Measurements from ENCODE around the gene NUAK1. TPM values are rescaled to one million over a fixed set of nuclear protein-coding genes. Genes with fewer than 3 reads are reported as not detected.
A peak's percentile ranks its signal among the peaks of the same experiment; 100 is the strongest.

The NUAK1 gene
- total RNA-seq, 1 donor = 21.7 TPM

GRCh38 chr12:106064721-106065021 lies 74.1 kb downstream of the NUAK1 start:
- Histone ChIP-seq H3K79me2 (ENCODE audit: insufficient read depth, low read length) (no peaks in the 10 kb centered on the region), H3K36me3 (ENCODE audit: insufficient read depth, low read length) (peaks cover 26% of the 10 kb centered on the region), H3K9me3 (ENCODE audit: low read depth, low read length) (no peaks in the 10 kb centered on the region), H4K20me1 (ENCODE audit: insufficient read depth, low read length) (no peaks in the 10 kb centered on the region), H3K27ac (ENCODE audit: low read depth, low read length) (no peak overlapping the region), H3K27me3 (ENCODE audit: insufficient read depth, low read length) (no peaks in the 10 kb centered on the region), H3K4me3 (ENCODE audit: insufficient read depth, low read length) (no peak overlapping the region), H3K4me2 (ENCODE audit: insufficient read depth, low read length) (no peak overlapping the region), H3K4me1 (ENCODE audit: insufficient read depth, low read length) (no peaks in the 10 kb centered on the region), H2AFZ (ENCODE audit: low read length) (no peak overlapping the region)
- no peak for TF ChIP-seq CTCF (IDR thresholded peaks at IDR 0.05; ENCODE audit: extremely low read depth, low read depth, low read length)
- no peak for DNase-seq (ENCODE audit: insufficient read length, low spot score, missing footprints)

GRCh38 chr12:106063826-106064720 lies 74.7 kb downstream of the NUAK1 start:
- Histone ChIP-seq H3K27me3 (ENCODE audit: insufficient read depth, low read length) (no peaks in the 10 kb centered on the region), H3K4me1 (ENCODE audit: insufficient read depth, low read length) (no peaks in the 10 kb centered on the region), H3K36me3 (ENCODE audit: insufficient read depth, low read length) (peaks cover 20% of the 10 kb centered on the region), H3K4me2 (ENCODE audit: insufficient read depth, low read length) (no peak overlapping the region), H3K9me3 (ENCODE audit: low read depth, low read length) (no peaks in the 10 kb centered on the region), H2AFZ (ENCODE audit: low read length) (no peak overlapping the region), H4K20me1 (ENCODE audit: insufficient read depth, low read length) (no peaks in the 10 kb centered on the region), H3K27ac (ENCODE audit: low read depth, low read length) (no peak overlapping the region), H3K79me2 (ENCODE audit: insufficient read depth, low read length) (no peaks in the 10 kb centered on the region), H3K4me3 (ENCODE audit: insufficient read depth, low read length) (no peak overlapping the region)
- TF ChIP-seq CTCF (IDR thresholded peaks at IDR 0.05; ENCODE audit: extremely low read depth, low read depth, low read length) = no peak
- DNase-seq (ENCODE audit: insufficient read length, low spot score, missing footprints) = no peak

GRCh38 chr12:106062693-106063092 lies 76.1 kb downstream of the NUAK1 start:
- Histone ChIP-seq H3K4me2 (ENCODE audit: insufficient read depth, low read length) (no peak overlapping the region), H3K36me3 (ENCODE audit: insufficient read depth, low read length) (peaks cover 8% of the 10 kb centered on the region), H3K4me3 (ENCODE audit: insufficient read depth, low read length) (no peak overlapping the region), H4K20me1 (ENCODE audit: insufficient read depth, low read length) (no peaks in the 10 kb centered on the region), H3K4me1 (ENCODE audit: insufficient read depth, low read length) (peaks cover 11% of the 10 kb centered on the region), H3K9me3 (ENCODE audit: low read depth, low read length) (no peaks in the 10 kb centered on the region), H3K79me2 (ENCODE audit: insufficient read depth, low read length) (no peaks in the 10 kb centered on the region), H3K27ac (ENCODE audit: low read depth, low read length) (no peak overlapping the region), H3K27me3 (ENCODE audit: insufficient read depth, low read length) (no peaks in the 10 kb centered on the region), H2AFZ (ENCODE audit: low read length) (no peak overlapping the region)
- TF ChIP-seq CTCF (IDR thresholded peaks at IDR 0.05; ENCODE audit: extremely low read depth, low read depth, low read length) = no peak
- DNase-seq (ENCODE audit: insufficient read length, low spot score, missing footprints) = no peak

GRCh38 chr12:106058256-106059182 lies 80.2 kb downstream of the NUAK1 start:
- H3K27ac ChIP-seq (ENCODE audit: low read depth, low read length) = no peak overlapping the region
- no peaks in the 10 kb centered on the region for H3K79me2 ChIP-seq (ENCODE audit: insufficient read depth, low read length)
- H3K4me2 ChIP-seq (ENCODE audit: insufficient read depth, low read length) = no peak overlapping the region

More at GRCh38 chr12:106058256-106059182, 80.2 kb downstream of the NUAK1 start:
- Histone ChIP-seq H3K36me3 (ENCODE audit: insufficient read depth, low read length) (no peaks in the 10 kb centered on the region), H3K27me3 (ENCODE audit: insufficient read depth, low read length) (no peaks in the 10 kb centered on the region), H4K20me1 (ENCODE audit: insufficient read depth, low read length) (no peaks in the 10 kb centered on the region), H2AFZ (ENCODE audit: low read length) (peak overlapping the region; percentile 11), H3K9me3 (ENCODE audit: low read depth, low read length) (no peaks in the 10 kb centered on the region), H3K4me1 (ENCODE audit: insufficient read depth, low read length) (peaks cover 11% of the 10 kb centered on the region), H3K4me3 (ENCODE audit: insufficient read depth, low read length) (no peak overlapping the region)
- DNase-seq (ENCODE audit: insufficient read length, low spot score, missing footprints) = no peak
- no peak for TF ChIP-seq CTCF (IDR thresholded peaks at IDR 0.05; ENCODE audit: extremely low read depth, low read depth, low read length)

Data from osteoblast (primary cell).